ENCODE data around the gene R3HCC1L.

Gene R3HCC1L

GRCh38 chr10:98260350-98260749 lies 125.9 kb downstream of the R3HCC1L start:
- DNase-seq (ENCODE audit: low spot score), result no peak

- DNase-seq (ENCODE audit: low spot score), result no peak
These were observed 126.3 kb downstream of the R3HCC1L start for GRCh38 chr10:98260752-98261151.

GRCh38 chr10:98261436-98262277 lies 127.2 kb downstream of the R3HCC1L start:
- DNase-seq (ENCODE audit: low spot score), result no peak

- peak; percentile 67 for DNase-seq (ENCODE audit: low spot score)
These were observed 128.1 kb downstream of the R3HCC1L start for GRCh38 chr10:98262571-98262970.

GRCh38 chr10:98263088-98263487 lies 128.6 kb downstream of the R3HCC1L start:
- no peak for DNase-seq (ENCODE audit: low spot score)

GRCh38 chr10:98264378-98265065 lies 130.1 kb downstream of the R3HCC1L start:
- no peak for DNase-seq (ENCODE audit: low spot score)

GRCh38 chr10:98265403-98266378 lies 131.2 kb downstream of the R3HCC1L start:
- DNase-seq (ENCODE audit: low spot score), result no peak

GRCh38 chr10:98266647-98267046 lies 132.2 kb downstream of the R3HCC1L start:
- no peak for DNase-seq (ENCODE audit: low spot score)

- DNase-seq (ENCODE audit: low spot score), result no peak
These were observed 132.8 kb downstream of the R3HCC1L start for GRCh38 chr10:98267069-98267893.

GRCh38 chr10:98267894-98268693 lies 133.6 kb downstream of the R3HCC1L start, which contains the start of gene LOXL4:
TSS of gene LOXL4 (minus strand) at chr10:98268194. CDS start at chr10:98263019, 5,175 bp downstream.
- peak; percentile 82 for DNase-seq (ENCODE audit: low spot score)

GRCh38 chr10:98268694-98269431 lies 134.4 kb downstream of the R3HCC1L start:
- no peak for DNase-seq (ENCODE audit: low spot score)

- peak; percentile 81 for DNase-seq (ENCODE audit: low spot score)
These were observed 135.0 kb downstream of the R3HCC1L start for GRCh38 chr10:98269435-98269912.

- no peak for DNase-seq (ENCODE audit: low spot score)
These were observed 135.8 kb downstream of the R3HCC1L start for GRCh38 chr10:98270073-98270740.

GRCh38 chr10:98270786-98271185 lies 136.3 kb downstream of the R3HCC1L start:
- no peak for DNase-seq (ENCODE audit: low spot score)

GRCh38 chr10:98272245-98272644 lies 137.8 kb downstream of the R3HCC1L start:
- DNase-seq (ENCODE audit: low spot score), result no peak

- DNase-seq (ENCODE audit: low spot score), result peak; percentile 40
These were observed 138.2 kb downstream of the R3HCC1L start for GRCh38 chr10:98272656-98273055.

GRCh38 chr10:98273057-98273850 lies 138.8 kb downstream of the R3HCC1L start:
- DNase-seq (ENCODE audit: low spot score), result no peak

- DNase-seq (ENCODE audit: low spot score), result no peak
These were observed 140.1 kb downstream of the R3HCC1L start for GRCh38 chr10:98274562-98274961.

All from iPS-NIHi11 (cell line).